GM19193 (cell line): ENCODE results near the gene FMNL2.

Experiments
- POLR2A ChIP-seq: IDR thresholded peaks from 4 replicates; pipeline ENCODE4 v1.6.1; 2011; ENCODE audit not compliant: insufficient read depth, insufficient read length; ENCODE audit errors: extremely low read depth

FMNL2 gene

GRCh38 chr2:152406836-152407161 lies 71.8 kb downstream of the FMNL2 start:
- TF ChIP-seq POLR2A = no peak

- peak; percentile 29 for TF ChIP-seq POLR2A
Measured at GRCh38 chr2:152407204-152407721, 72.3 kb downstream of the FMNL2 start.

GRCh38 chr2:152407806-152408205 lies 72.8 kb downstream of the FMNL2 start:
- TF ChIP-seq POLR2A = no peak

GRCh38 chr2:152408254-152408653 lies 73.3 kb downstream of the FMNL2 start:
- no peak for TF ChIP-seq POLR2A

GRCh38 chr2:152409386-152410164 lies 74.6 kb downstream of the FMNL2 start:
- TF ChIP-seq POLR2A = no peak

GRCh38 chr2:152410165-152410597 lies 75.2 kb downstream of the FMNL2 start:
- TF ChIP-seq POLR2A = no peak

GRCh38 chr2:152411154-152411553 lies 76.2 kb downstream of the FMNL2 start:
- no peak for TF ChIP-seq POLR2A

GRCh38 chr2:152413228-152414030 lies 78.5 kb downstream of the FMNL2 start:
- no peak for TF ChIP-seq POLR2A

- no peak for TF ChIP-seq POLR2A
Measured at GRCh38 chr2:152415231-152415642, 80.3 kb downstream of the FMNL2 start.

- TF ChIP-seq POLR2A = no peak
Measured at GRCh38 chr2:152415796-152416195, 80.8 kb downstream of the FMNL2 start.

- no peak for TF ChIP-seq POLR2A
Measured at GRCh38 chr2:152418688-152419087, 83.7 kb downstream of the FMNL2 start.

GRCh38 chr2:152419944-152420343 lies 85.0 kb downstream of the FMNL2 start:
- TF ChIP-seq POLR2A = no peak

GRCh38 chr2:152420363-152420762 lies 85.4 kb downstream of the FMNL2 start:
- no peak for TF ChIP-seq POLR2A

GRCh38 chr2:152420936-152421335 lies 86.0 kb downstream of the FMNL2 start:
- no peak for TF ChIP-seq POLR2A

- no peak for TF ChIP-seq POLR2A
Measured at GRCh38 chr2:152421521-152422370, 86.8 kb downstream of the FMNL2 start.
